HG03066 (cell line): ENCODE results near the gene ZP3.
"Not testable (repeated sequence)": the region's sequence is repeated elsewhere in the genome, so short reads cannot be mapped to it uniquely, and the experiment has no call there.

Source experiments
- ATAC-seq: cut with Tn5 transposase; IDR thresholded peaks from one replicate; pipeline ENCODE4 v1.9.1; 2021; ENCODE audit warnings: low read depth; ENCODE audit not compliant: unreplicated experiment

Gene ZP3

DNA sequence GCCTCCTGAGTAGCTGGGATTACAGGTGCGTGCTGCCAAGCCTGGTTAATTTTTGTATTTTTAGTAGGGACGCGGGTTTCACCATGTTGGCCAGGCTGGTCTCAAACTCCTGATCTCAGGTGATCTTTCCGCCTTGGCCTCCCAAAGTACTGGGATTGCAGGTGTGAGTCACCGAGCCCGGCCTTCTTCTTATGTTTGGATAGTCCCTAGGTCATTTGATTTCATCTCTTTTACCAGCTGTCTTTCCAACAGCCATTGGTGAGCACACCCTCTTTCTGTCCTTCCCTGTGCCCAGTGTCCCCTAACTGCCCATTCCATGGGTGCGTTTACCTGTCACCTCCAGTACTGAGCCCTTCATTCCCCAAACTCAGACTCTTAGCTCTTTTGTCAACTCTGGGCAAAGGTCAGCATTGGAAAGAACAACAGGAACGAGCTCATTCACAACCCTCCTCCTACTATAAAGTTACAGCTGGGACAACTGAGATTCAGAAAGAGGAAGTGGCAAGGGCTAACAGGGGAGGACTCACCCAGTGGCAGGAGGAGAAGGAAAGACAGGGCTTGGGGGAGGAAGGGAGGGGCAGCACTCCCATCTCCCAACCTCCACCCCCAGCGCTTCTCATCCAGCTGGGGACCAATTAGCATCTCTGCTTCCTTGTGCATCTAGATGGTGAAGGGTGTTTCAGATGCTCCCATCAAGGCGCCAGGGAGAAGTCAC lies 20.8 kb upstream of the ZP3 start:
- ATAC-seq, result peak; percentile 62

DNA sequence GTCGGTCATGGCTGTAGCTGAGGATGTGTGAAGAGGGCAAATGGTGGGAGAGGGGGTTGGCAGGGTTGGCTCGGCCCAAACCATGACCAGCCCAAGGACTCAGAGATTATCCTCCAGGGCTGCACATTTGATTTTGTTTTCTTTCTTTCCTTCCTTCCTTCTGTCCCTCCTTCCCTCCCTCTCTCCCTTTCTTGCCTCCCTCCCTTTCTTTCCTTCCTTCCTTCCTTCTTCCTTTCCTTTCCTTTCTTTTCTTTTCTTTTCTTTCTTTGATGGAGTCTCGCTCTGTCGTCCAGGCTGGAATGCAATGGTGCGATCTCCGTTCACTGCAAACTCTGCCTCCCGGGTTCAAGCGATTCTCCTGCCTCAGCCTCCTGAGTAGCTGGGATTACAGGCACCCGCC lies 19.0 kb upstream of the ZP3 start:
- no peak for ATAC-seq

DNA sequence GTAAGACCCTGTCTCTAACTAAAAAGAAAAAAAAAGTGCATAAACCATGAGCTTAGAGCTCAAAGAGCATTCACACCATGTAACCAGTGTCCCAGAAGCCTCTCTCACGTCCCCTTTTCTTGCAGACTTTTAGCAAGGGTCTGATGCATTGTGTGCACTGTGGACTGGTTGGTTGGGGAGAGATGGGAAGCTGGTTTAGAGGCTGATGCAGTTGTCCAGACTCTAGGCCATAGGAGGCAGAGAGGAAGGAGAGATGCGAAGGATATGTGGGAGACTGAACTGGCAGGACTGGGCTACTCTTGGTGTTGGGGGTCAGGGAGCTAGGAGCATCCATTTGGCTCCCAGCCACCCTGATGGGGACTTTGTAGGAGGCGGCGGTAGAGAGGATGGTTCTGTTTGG lies 17.0 kb upstream of the ZP3 start:
- ATAC-seq, result no peak

DNA sequence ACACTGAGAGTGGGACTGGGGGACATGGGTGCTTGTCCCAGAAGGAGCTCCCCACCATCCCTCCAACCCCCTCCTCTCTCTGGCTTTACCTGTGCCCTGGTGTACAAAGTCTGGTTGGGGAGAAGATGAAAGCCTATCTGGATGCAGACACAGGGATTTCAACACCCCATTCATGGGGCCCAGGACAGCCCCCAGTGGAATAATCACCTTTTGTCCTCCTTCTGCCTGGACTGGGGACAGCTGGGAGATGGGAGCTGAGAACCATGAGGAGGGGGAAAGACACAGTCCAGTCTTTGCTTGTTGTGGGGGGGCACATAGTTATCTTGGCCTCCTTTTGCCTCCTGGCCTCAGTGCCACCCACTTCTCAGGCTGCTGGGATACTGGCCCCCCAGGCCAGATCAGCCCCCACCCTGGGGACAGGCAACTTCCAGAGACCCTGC lies 16.6 kb upstream of the ZP3 start:
- no peak for ATAC-seq

DNA sequence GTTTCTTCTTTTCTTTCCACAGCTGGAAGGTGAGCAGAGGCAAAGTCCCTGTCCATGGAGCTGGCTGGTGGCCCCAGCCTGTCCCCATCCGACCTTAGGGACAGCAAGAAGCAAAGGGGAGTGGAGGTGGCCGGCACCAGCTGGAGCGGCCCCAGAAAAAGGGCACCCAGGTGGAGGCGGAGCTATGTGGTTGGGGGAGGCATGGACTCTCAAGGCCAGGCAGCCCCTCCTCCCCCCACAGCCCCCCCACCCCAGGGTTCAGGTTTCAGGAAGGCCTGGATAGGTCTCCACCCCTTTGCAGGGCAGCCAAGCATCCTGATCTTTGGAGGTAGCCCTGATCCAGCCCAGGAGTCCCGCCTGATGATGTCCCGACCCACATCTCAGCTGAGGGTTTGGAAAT lies 15.2 kb upstream of the ZP3 start, which contains the start of gene SSC4D:
Gene SSC4D, minus strand, starts transcription at position 161 of the 400 bp plus-strand sequence. CDS start 5,258 bp downstream, outside the sequence.
- no peak for ATAC-seq

DNA sequence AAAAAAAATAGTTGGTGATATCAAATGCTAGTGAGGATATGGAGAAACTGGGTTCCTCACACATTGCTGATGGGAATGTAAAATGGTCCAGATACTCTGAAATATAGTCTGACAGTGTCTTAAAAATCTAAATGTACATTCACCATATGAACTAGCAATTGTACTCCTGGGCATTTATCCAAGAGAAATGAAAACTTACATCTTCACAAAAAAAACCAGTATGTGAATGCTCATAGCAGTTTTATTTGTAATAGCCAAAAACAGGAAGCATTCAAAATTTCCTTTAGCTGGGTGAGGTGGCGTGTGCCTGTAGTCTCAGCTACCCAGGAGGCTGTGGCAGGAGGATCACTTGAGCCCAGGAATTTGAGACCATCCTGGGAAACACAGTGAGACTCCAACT lies 13.1 kb upstream of the ZP3 start:
- no peak for ATAC-seq

DNA sequence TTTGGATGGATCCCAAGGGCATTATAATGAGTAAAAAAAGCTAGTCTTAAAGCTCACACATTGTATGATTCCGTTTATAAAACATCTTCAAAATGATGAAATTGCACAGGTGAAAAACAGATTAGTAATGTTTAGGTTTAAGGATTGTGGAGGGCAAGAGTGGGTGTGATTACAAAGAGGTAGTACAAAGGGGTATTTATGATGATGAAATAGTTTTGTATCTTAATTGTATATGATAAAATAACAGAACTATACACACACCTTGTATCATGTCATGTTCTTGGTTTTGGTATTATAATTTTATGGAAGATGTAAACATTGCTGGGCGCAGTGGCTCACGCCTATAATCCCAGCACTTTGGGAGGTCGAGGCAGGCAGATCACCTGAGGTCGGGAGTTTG lies 12.5 kb upstream of the ZP3 start:
- ATAC-seq, result no peak

DNA sequence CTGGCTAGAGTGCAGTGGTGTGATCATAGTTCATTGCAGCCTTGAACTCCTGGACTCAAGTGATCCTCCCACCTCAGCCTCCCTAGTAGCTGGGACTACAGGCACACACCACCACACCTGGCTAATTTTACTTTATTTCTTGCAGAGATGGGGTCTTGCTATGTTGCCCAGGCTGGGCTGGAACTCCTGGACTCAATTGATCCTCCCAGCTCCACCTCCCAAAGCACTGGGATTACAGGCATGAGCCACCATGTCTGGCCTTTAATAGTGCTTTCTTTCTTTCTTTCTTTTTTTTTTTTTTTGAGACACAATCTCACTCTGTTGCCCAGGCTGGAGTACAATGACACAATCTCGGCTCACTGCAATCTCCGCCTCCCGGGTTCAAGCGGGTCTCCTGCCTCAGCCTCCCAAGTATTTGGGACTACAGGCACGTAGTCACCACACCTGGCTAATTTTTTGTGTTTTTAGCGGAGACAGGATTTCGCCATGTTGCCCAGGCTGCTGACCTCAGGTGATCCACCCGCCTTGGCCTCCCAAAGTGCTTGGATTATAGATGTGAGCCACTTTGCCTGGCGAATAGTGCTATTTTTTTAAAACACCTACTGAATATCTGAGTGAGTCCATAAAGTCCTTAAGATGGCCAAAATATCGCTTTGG lies 7.0 kb upstream of the ZP3 start:
- ATAC-seq, result not testable (repeated sequence)

DNA sequence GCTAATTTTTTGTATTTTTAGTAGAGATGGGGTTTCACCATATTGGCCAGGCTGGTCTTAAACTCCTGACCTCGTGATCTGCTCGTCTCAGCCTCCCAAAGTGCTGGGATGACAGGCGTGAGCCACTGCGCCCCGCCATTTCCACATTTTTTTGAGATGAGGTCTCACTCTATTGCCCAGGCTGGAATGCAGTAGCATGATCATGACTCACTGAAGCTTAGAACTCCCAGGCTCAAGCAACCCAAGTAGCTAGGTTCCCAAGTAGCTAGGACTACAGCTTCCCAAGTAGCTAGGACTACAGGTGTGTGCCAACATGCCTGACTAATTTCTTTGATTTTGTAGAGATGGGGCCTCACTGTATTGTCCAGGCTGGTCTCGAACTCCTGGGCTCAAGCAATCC lies 3.7 kb upstream of the ZP3 start:
- not testable (repeated sequence) for ATAC-seq

DNA sequence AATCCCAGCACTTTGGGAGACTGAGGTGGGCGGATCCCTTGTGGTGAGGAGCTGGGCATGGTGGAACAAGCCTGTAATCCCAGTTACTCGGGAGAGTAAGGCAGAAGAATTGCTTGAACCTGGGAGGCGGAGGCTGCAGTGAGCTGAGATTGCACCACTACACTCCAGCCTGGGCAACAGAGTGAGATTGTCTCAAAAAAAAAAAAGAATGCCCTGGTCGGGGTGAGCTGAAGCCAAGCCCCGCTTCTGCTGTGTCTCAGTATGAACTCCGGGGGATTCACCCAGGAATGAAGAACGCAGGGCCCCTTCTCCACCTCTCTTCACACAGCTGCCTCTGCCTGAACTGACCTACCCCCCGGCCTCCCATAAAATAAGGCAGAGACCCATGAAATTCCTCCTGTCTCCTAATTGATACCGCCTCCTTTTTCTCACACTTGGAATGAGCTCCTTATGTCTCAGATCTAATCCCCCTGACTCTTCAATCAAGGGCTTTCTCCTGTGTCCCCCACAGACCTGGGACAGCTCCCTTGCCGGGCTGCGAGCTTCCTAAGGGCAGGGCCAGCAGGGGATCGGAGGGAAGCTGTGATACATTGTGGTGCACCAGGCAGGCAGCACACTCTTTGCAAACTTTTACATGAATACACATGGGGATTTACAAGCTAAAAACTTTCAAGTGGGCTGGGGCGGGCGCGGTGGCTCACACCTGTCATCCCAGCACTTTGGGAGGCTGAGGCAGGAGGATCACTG lies 911 bp upstream of the ZP3 start:
- ATAC-seq, result no peak

DNA sequence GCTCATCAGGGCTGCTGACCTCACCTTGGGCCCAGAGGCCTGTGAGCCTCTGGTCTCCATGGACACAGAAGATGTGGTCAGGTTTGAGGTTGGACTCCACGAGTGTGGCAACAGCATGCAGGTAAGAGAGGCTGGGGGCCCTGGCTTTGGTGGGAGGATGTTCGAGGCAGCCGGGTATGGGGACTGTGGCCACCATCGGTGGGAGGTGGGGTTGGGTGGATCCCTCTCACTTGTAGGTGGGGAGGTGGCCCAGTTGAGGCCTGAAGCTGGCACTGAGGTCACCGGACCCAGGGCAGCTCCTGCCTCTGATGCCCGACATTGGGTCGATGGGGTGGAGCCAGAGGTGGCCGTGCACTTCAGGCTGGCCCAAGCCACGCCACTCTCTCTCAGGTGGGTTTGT lies 406 bp downstream of the ZP3 start:
- no peak for ATAC-seq

DNA sequence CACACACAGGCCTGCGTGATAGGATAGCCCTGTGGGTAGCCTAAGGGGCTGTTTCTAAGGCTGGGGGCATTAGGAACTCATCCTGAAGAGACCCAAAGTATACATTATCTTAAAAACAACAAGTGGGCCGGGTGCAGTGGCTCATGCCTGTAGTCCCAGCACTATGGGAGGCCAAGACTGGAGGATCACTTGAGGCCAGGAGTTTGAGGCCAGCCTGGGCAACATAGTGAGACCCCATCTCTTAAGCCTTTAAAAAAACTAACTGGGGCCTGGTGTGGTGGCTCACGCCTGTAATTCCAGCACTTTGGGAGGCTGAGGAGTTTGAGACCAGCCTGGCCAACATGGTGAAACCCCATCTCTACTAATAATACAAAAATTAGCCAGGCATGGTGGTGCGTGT lies 808 bp downstream of the ZP3 start:
- not testable (repeated sequence) for ATAC-seq

DNA sequence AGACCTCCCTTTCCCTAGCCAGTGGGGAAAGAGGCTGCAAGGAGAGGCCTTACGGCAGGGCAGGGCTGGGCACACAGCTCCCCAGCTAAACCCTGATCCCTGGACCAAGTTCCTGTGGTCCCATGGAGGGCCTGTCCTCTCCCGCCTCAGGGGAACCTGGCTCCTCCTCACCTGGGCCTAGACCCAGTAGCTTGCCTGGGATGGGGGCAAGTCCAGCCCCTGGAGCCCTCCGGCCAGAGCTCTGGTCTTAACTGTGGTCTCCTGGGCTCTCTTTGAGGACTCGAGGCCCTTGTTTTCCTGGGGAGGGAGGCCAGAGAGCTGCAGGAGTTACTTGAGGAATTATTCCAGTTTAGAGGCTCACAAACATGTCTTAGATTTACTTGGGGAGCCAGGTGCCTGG lies 1.5 kb downstream of the ZP3 start:
- ATAC-seq, result no peak

DNA sequence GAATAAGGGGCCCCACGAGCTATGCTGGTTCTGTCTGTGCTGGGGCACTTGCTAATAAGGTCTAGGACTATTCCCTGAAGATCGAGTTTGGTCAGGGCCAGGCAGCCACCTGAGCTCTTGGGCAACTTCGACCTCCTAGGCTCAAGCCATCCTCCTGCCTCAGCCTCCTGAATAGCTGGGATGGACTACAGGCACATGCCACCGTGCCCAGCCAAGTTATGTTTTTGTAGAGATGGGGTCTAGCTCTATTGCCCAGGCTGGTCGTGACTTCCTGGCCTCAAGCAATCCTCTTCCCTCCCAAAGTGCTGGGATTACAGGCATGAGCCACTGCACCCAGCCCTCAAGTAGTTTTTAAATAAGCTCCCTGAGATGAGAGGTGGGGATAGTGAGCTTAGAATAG lies 2.9 kb downstream of the ZP3 start:
- no peak for ATAC-seq

DNA sequence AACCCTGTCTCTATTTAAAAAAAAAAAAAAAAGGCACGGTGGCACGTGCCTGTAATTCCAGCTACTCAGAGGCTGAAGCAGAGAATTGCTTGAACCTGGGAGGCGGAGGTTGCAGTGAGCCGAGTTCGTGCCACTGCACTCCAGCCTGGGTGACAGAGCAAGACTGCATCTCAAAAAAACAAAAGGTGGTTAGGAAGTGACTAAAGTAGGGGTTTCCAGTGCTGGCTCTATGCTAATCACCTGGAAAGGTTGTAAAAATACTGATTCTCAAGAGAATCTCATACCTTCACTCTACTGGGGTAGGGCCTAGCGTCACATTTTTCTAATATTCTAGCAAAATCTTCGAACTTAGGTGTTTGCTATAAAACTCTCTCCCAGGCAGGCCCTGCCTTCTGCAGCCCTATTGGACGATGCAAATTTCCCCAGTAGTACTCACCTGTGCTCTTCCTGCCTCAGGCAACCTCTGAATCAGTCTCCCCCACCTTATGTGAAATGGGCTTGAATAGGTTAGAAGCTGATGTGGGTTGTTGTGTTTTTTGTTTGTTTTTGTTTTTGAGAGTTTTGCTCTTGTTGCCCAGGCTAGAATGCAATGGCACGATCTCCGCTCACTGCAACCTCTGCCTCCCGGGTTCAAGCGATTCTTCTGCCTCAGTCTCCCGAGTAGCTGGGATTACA lies 3.5 kb downstream of the ZP3 start:
- ATAC-seq, result no peak

DNA sequence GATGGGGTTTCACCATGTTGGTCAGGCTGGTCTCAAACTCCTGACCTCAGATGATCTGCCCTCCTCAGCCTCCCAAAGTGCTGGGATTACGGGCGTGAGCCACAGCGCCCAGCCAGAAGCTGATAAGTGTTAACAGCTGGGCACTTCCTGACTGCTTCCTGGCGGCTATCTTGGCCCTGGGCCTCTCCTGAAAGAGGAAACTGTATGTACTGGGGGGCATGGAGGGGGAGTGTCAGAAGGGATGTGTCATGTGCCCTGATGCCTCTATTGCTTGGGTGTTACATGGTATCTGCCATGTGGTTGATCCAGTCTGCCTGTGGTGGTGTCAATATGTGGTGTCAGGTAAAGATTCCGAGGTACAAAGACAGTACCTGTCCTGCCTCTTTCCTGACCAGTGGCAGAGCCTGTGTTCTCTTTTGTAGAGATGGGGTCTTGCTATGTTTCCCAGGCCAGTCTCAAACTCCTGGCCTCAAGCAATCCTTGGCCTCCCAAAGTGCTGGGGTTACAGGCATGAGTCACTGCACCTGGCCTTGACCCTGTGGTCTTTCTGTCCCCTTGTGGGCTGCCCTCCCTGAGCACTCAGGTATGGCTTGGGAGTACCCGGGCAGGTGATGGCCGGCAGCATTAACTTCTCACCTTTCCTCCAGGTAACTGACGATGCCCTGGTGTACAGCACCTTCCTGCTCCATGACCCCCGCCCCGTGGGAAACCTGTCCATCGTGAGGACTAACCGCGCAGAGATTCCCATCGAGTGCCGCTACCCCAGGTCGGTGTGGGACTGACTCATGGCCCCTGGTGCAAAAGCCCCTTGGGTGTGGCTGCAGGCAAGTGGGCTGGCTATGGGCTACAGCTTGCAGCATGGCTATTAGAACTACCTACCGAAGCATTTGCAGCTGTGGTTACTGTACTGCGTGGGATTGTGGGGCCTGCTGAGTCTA lies 4.4 kb downstream of the ZP3 start:
- no peak for ATAC-seq

DNA sequence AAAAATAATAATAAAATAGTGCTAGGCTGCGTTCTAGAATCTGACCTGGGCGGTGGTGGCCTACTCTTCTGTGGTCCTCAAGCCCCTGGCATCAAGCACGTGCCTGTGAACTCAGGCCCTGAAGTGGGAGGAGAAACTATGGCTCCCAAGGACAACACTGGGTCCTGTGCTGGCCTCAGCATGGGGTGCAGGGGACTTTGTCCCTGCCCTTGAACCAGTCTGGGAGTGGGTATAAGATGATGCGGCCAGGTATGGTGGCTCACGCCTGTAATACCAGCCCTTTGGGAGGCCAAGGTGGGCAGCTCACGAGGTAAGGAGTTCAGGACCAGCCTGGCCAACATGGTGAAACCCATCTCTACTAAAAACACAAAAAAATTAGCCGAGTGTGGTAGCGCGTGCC lies 5.5 kb downstream of the ZP3 start:
- no peak for ATAC-seq

DNA sequence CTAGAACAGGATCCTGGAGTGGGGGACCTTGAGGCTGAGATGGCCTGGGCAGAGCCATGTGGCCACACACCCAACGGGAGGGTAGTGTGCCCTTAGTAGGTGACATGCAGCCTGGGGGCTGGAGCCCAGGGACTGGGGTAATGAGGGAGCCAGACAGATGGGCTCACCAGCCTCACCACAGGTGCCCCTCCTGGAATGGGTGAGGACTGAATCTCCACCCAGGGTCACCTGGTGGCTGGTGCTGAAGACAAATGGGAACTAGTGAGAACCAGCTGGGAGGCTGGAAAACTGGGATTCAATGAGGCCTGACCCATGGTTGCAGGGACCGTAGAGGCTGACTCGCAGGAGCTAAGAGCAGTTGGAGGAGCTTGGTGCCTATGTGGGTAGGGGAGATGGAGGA lies 6.1 kb downstream of the ZP3 start:
- no peak for ATAC-seq

DNA sequence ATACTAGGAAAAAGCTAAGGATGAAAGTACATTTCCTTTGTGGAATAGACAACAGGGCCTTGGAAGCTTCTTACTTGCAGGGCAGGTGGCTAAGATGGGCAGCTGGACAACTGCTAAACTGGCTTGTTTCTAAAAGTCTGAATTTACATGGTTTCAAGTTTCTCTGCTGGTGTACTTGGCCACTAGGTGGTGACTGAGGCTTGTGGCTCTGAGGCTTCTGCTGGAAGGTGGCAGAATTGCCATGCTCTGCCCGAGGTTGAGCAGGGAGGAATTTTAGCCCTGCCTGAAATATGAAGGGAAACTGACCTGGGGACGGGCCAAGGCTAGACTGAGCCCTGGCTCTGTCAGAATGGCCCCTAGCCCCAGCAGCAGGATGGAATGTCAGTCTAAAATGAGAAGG lies 13.1 kb downstream of the ZP3 start:
- ATAC-seq, result not testable (repeated sequence)
